GM04503 (cell line): Measurements from ENCODE around the gene CRB3.

Experiments
- DNase-seq: peaks from one replicate; pipeline ENCODE4 v3.0.0-alpha.2; 2012; ENCODE audit warnings: low read depth

Gene CRB3

DNA sequence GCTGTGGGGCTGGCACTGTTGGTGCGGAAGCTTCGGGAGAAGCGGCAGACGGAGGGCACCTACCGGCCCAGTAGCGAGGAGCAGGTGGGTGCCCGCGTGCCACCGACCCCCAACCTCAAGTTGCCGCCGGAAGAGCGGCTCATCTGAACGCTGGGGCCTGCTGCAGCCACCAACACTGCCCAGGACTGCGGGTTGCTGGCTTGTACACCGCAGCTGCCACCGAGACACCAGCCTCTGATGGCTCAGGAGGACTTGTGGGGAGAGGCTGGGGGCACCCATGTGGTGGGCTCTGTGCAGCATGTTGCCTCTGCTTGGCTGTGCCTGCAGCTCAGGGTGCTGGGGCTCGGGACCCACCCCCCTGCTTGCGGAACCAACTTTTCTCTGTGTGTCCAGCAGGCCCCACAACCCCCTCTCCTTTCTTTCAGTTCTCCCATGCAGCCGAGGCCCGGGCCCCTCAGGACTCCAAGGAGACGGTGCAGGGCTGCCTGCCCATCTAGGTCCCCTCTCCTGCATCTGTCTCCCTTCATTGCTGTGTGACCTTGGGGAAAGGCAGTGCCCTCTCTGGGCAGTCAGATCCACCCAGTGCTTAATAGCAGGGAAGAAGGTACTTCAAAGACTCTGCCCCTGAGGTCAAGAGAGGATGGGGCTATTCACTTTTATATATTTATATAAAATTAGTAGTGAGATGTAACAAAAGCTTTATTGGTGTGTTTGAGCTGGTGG, 2.6 kb downstream of the CRB3 start:
- DNase-seq = no peak

DNA sequence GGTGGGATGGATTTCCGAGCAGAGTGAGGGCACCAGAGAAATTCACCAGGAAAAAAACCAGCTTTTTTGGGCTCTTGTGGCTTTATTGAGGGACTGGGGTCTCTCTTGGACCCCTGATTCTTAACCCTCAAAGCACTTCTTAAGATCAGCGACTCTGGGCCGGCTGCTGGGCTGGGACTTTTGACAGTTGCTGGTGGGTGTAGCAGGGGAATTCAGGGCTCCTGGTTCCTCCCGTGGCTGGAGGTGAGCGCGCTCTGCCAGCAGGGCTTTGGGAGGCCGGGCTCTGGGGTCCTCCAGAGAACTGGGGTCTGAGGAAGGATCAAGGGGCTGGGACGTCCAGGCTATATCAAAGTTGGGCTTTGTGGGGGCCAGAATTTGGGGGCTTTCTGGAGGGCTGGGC, 3.3 kb downstream of the CRB3 start:
- DNase-seq = no peak

DNA sequence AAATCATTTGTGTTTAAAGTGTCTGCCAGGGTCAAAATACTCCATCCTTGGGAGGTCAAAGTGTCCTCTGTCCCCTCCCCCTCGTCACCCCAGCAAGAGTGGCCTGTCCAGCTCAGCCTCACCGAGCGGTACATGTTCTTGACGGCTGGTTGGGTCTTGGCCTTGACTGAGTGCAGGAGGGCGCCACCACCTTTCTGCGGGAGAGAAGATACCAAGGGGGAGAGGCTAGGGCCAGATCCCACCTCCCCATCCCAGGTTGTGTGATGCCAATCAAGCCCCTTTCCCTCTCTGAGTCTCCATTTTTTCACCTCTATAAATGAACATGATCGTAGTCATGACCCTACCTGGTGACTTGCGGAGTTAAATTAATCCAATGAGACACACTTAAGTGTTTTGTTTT, 6.1 kb downstream of the CRB3 start:
- no peak for DNase-seq

- no peak for DNase-seq
These were observed 7.0 kb downstream of the CRB3 start for GRCh38 chr19:6471076-6471475.

DNA sequence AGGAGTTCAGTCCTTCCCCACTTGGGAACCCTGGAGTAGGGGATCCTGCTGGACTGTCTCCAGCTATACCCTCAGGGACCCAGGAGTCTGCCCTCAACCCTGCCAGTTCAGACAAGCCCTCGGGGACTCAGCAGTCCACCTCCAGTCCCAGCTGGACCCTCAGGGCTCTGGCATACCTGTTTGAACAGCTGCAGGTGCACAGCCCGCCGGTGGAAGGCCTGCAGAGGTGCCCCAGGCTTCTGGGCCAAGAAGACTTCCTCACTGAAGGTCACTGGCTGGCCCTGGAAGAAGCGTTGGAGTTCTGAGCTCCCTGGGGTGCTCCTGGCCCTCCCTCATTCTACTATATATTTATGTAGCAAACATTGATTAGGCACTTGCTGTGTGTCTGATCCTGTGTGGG, 8.6 kb downstream of the CRB3 start:
- no peak for DNase-seq

DNA sequence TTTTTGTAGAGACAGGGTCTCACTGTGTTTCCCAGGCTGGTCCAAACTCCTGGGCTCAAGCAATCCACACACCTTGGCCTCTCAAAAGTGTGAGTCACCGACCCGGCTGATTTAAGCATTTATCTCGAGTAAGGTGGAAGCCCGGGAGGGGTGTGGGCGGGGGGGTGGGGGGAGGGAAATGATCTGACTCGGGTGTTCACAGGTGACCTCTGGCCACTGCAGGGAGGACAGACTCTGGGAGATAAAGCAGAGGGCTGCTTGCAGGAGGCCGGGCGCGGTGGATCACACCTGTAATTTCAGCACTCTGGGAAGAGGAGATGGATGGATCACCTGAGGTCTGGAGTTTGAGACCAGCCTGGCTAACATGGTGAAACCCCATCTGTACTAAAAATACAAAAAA, 9.6 kb downstream of the CRB3 start:
- DNase-seq = no peak

DNA sequence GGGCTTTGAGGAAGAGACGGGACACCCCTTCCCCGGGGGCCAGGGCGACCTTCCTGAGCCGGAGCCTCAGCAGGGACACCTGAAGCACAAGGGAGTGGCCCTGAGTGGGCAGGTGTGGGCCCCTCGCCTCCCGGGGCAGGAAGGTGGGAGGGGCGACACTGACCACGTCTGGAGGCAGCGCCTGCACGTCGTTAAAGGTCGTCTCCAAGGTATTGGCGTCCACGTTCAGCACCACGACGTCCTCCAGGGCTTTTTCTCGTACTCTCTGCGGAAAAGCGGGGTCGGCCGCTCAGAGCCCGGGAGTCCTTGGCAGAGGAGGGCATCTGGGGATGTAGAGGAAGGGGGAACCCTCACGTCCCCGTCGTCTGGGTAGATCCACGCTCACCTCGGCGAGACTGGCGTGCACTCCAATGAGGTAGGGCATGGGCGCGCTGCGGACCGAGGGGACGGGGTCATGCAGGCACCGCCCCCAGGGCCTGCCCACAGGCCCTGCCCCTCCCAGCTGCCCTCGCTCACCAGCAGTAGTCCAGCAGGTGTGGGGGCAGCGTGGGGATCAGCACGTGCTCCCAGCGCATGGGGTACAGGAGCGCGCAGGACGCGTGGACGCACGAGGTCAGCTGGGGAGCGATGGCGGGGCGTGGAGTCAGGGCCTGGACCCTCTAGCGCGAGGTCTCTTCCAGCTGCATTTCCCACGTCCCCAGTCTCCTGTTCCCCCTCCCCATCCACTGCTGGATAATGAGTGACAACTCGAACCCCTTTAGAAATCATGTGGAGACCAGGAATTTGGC, 11.4 kb downstream of the CRB3 start:
- no peak for DNase-seq

- no peak for DNase-seq
These were observed 12.3 kb downstream of the CRB3 start for GRCh38 chr19:6476155-6476895.

DNA sequence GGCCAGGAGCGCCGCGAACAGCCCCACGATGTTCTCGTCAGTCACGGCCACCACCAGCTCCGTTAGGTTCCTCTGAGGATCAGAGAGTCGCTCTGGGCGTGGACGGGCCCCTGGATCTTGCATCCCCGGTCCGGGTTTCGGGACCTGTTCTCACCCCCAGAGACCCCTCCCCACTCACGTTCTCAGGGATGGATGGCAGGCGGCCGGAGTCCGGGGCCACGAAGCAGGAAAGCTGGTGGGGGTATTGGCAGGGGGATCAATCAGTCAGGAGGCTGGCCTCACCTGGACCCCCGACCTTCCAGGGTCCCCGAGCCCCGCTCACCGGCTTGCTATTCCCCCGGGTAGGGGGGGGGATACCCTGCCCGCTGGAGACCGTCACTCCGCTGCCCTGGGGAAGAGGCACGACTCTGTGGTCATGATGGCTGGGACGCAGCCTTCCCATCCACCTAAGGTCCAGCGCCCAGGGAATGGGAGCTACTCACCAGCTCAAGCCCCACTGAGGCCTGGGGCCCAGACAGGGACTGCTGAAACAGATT, 12.9 kb downstream of the CRB3 start:
- no peak for DNase-seq

DNA sequence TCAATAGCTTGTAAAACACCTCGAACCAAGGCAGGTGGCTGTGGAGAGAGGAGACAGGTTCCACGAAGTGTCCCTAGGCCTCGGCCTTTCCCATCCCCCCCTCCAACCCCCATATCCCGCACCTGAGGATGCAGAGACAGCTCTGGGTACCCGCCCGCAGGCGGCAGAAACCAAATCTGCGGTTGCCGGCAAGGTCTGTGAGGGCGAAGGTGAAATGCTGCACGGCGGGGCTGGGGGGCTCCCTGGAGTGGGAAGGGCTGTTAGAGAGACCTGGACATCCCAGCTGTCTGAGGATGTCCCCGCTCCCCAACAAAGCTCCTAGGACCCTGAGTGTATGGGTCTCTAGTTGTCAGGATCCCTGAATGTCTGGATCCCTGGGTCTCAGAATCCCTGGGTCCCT, 14.7 kb downstream of the CRB3 start:
- no peak for DNase-seq

GRCh38 chr19:6479836-6480398, 15.8 kb downstream of the CRB3 start:
- DNase-seq = no peak

GRCh38 chr19:6480848-6481415, 16.9 kb downstream of the CRB3 start:
- no peak for DNase-seq

DNA sequence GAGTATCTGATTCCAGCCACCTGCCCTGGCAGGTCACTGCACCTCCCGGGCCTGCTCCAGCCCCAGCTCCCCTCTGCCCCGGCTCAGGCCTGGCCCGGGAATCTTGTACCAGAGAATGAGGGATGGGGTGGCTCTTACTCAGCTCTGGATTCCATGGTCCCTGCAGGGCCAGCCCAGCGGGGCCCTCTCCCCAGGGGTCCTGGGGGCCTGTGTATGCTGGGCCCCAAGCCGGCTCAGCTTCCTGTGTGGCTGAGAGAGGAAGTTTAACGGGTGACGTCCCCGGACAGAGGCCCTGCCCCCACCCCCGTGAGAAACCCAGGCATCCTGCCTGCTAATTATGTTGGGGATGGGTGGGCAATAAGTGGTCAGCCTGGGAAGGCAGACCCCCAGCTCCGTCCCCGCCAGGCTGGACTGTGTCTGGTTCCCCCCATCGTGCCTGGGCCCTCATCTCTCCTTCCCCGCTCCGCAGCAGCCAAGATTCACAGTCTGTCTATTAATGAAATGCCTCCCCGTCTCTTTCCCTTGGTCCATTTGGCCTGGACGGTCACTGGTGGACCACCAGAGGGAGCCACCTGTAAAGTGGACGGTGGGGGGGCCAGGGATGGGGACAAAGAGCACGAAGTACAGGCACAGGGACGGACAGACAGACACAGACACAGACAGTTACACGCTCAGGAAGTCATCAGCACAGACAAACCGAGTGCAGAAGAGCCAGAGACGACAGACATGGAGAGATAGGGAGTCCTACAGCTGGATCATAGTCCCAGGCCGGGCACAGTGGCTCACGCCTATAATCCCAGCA, 17.7 kb downstream of the CRB3 start, which contains the start of gene DENND1C:
Gene DENND1C (minus strand): TSS at position 247 of the 802 bp plus-strand sequence. CDS start 92 bp downstream, at position 155.
- DNase-seq = no peak

DNA sequence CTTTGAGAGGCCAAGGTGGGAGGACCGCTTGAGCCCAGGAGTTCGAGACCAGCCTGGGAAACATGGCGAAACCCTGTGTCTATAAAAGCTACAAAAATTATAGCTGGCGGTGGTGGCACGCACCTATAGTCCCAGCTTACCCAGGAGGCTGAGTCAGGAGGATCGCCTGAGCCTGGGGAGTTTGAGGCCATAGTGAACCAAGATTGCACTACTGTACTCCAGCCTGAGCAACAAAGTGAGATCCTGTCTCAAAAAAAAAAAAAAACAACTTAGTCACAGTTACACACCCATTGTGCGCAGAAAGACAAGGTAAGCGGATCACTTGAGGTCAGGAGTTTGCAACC, 18.2 kb downstream of the CRB3 start:
- DNase-seq = no peak

- no peak for DNase-seq
These were observed 19.2 kb downstream of the CRB3 start for GRCh38 chr19:6483235-6483634.

GRCh38 chr19:6484230-6484629, 20.2 kb downstream of the CRB3 start:
- DNase-seq = no peak

GRCh38 chr19:6484831-6485230, 20.8 kb downstream of the CRB3 start:
- no peak for DNase-seq

DNA sequence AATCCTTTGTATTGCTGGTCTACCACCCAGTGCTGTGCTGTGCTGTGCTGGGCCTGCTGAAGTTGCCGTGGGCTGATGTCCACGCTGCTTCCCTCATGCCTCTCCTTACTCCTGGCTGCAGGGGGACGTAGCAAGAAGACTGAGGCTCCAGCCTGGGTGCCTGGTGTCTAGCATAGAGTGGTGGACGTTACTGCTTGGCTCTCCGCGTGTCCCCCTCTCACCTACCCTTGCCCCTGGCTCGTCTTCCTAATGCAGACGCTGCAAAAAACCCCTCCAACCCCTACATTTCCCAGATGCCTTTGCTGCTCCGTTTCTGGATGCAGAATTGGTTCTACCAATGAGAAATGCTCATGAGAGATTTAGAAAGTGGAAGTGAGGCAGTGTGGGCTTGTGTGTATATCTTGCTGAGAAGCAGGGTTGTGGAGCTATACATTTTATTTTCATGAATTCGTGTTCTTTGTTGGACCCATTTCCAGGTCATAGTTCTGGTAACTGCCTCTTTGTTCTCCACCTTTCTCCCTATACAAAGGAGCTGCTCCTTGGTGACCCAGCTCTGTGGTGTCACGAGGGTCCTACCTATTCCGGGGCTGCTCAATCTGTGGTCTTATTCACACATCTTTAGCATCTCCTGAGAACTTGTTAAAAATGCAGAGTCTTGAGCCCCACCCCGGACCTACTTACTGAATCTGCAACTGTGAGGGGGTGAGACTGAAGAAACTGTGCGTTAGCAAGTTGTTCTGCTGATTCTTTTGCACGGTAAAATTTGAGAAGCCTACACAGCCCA, 25.4 kb downstream of the CRB3 start:
- no peak for DNase-seq

DNA sequence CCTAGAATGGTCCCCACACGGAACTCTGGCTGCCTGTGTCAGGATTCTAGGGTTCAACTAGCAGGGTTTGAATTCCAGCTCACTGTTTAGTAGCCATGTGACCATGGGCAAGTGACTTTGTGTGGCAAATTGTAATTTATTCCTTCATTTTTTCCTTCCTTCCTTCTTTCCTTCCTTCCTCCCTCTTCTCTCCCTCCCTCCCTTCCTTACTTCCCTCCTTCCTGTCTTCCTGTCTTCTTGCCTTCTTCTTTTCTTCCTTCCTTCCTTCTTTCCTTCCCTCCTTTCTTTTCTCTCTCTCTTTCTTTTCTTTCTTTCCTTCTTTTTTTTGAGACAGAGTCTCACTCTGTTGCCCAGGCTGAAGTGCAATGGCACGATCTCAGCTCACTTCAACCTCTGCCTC, 26.1 kb downstream of the CRB3 start:
- DNase-seq = no peak
